HG03064 (cell line): ENCODE data around the gene PLEKHA6.

Experiments
- ATAC-seq: cut with Tn5 transposase; IDR thresholded peaks from one replicate; pipeline ENCODE4 v1.9.1; 2021; ENCODE audit warnings: low read depth; ENCODE audit not compliant: unreplicated experiment

The PLEKHA6 gene

DNA sequence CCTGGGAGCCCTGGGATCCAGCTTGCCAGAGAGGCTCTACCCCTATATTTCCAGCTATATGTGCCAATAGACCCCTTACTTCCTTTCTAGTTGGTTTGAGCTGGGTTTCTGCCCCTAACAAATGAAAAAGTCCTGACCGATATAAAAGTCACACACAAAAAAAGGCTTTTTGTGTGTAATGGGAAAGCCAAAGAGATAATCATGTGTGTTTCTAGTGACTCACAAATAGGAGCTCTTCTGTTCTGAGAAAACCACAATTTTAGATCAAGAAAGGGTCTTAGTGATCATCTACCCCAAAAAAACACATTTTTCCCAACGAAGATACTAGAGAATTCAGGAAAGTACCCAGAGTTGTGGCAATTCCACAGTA, 23.0 kb upstream of the PLEKHA6 start:
- no peak for ATAC-seq

- no peak for ATAC-seq
Observed at GRCh38 chr1:204380293-204380831, 20.6 kb upstream of the PLEKHA6 start.

DNA sequence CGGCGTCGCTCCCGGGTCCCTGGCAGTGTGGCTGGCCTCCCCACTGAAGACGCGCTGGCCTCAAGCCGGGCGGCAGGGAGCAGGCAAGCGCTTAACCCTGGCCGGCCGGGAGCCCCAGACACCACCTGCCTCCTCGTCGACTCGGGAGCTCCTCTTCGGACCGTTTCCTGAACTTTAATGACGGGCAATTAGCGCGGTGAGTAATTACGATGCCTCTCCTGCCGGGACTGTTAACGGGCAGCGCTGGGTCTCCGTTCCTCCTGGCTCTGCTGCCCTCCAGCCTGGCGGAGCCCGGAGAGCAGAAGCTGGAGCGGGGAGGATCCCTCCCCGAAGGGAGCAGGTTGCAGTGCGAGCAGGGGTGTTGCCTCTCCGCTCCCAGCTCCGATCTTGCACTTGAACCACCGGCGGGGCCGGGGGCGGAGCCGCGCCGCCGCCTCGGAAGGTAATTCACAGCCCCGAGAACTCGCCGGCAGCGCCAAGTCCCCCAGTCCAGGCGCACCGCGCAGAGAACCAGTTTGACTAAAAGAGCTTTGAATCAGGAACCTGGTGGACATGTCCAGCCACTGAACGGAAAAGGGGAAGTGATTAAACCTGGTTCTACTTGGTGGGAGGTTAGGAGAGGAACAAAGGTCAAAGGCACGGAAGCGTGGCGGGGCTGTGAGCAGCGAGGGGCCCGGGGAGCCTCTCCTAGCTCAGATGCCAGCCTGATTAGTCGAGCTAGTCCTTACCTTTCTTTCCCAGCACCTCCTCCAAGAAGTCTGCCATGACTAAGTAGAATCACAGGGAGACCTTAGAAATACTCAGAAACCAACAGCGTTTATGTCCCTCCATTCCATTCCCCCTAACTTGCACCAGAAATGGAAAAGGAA, 18.3 kb upstream of the PLEKHA6 start:
- no peak for ATAC-seq

DNA sequence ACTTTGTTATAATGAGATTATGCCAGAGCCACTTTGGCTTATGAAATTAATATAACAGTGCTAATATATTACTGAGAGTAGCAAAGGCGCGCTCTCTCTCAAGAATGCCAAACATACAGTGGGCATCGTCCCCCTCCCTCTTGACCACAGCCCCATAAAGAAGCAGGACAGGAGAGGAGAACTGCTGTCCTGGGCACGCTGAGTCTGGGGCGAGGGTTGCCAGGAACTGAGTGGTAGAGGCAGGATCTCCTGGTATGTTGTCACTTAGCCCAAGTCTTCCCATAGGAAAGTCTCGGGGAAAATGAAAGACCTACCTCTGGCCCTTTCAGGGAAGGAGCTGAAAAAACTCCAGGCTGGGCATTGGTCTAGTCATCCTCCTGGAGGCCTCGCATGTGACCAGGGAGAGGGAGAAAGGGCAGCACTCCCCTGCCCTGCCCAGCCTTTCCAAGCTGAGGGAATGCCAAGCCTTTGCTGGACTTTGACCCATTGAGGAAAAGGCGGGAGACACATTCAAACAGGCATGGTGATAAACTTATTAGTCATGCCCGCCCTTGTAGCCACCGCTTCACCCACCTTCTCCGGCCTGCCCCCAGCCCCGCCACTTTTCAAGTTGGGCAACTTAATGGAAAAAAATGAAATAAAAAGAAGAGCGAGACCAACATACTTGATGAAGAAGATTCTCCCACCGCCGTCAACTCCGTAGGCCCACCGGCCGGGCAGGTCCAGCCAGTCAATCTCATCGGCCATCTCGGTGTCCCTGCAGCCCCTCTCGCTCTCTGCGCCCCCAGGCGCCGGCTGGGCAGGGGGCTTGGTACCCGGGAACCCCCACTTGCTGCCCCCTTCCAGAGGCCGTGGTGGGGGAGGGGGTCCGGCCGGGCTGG, 17.4 kb upstream of the PLEKHA6 start:
- ATAC-seq = no peak

DNA sequence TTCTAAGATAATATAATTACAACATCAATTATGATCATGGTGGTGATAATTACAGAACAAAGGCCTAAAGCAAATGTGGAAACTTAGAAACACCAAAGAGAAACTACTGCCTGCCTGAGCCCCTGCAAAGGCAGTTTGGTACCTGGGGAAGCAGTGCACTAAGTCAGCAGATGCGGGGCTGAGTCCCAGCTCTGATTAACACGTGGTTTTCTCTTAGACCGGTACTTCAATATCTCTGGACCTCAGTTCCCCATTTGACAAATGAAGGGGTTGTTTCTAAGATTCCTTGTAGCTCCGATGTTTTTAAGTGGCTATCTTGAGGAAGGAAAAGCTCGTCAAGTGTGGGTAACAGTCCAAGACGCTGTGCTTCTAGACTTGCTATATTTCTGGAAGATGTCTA, 16.7 kb upstream of the PLEKHA6 start:
- no peak for ATAC-seq

- no peak for ATAC-seq
Observed at GRCh38 chr1:204373911-204374310, 14.2 kb upstream of the PLEKHA6 start.

DNA sequence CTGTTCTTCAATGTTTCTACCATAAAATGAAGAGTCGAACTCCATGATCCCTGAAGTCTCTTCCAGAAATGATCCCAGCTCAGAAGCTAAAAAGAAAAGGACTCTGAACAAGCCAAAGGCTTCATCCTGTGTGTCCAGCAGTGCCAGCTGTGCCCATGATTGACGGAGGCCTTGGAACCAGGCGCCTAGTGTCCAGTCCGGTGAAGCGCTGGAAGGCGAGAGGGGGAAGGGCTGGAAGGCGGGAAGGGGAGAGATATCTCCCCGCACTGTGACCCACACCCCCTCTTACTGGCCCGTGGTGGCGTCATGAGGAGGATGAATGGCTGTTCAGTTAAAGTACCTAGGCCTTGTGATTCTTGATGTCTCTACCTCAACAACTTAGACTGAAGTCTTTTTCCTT, 10.4 kb upstream of the PLEKHA6 start:
- ATAC-seq = no peak

GRCh38 chr1:204368996-204369726, 9.4 kb upstream of the PLEKHA6 start:
- no peak for ATAC-seq

DNA sequence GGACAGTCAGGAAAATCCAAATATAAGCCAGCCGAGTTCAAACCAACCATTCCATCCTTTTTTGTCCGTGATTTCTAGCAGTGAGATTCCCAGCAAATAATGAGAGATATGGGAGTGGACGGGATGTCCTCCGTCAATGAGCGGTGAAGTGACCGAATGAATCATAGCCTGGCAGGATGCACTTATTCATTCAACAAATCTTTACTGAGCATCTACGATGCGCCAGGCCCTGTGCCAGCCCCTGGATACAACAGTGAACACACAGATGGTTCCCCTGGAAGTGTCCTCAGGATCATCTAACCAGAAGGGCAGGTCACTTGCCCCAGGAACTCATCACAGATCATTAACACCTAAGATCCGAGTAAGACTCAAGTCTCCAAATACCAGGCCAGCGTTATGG, 8.2 kb upstream of the PLEKHA6 start:
- ATAC-seq = no peak

GRCh38 chr1:204367193-204367858, 7.6 kb upstream of the PLEKHA6 start:
- no peak for ATAC-seq

- no peak for ATAC-seq
Observed at GRCh38 chr1:204366759-204367158, 7.0 kb upstream of the PLEKHA6 start.

GRCh38 chr1:204363335-204364114, 3.8 kb upstream of the PLEKHA6 start:
- ATAC-seq = no peak

DNA sequence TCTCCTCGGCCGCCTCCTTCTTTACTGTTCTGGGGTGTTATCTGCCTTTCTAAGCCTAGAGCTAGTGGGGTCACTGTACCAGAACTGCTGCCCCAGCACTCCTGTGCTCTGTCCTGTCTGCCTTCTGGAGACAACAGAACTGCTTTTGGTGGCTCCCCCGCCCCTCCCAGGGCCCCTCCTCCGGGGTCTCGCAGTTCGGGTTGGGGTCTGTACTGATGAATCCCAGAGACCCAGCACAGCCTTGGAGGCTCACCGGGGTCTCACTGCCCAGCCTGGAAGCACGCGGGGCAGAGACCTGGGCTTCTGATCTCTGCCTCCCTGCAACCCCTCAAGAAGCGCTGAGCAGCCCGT, 3.2 kb upstream of the PLEKHA6 start:
- no peak for ATAC-seq

DNA sequence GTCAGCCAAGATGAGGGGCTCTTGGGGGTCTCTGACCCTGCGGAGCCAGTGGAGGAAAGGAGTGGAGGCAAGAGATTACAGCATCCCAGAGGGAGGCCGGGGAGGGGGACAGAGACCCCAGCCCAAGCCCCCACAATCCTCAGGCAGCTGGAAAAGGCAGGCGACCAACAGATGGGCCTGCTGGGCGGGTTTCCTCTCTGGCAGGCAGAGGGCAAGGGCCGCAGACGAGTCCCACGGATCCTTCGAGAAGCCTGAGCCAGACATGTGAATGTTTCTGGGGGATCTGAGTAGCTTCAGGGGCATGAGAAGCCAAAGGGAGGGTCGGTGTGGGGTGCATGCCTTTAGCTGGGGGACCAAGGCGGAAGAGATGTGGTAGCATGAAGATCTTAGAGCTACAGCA, 2.1 kb upstream of the PLEKHA6 start:
- ATAC-seq = no peak

DNA sequence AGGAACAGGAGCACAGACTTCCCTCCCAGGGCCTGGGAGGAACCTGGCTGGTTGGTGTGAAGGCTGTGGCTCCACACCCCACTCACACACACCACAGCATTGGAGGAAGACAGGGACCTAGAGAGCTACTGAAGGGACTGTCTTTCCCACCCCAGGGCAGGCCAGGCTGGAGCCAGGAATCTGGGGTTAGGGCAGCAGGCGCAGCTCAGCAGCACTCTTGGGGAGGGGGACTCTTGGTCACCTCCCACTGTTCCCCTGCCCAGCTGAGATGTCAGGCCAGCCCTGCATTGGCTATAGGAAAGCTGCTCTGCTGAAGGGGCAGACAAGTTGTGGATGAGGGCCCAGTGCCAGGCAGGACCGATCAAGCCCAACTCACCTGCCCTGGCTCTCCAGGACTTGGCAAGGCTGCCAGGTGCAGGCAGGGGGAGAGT, 1.6 kb upstream of the PLEKHA6 start:
- no peak for ATAC-seq

DNA sequence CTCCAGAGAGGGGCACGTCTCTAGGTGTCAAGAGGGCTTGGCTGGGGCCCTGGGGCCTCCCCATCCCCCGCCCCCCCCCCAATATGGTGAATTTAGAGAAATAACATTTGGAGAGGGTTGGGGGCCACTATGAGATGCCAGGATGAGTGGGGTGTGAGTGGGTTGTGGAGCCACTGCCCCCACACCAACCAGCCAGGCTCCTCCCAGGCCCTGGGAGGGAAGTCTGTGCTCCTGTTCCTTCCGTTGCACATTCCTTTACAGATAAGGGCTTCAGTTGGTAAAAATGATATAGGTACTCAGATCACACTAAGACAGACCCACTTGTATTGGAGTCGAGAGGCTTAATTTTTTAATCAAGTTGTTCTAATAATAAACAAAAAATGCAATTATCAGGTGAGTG, 585 bp upstream of the PLEKHA6 start:
- ATAC-seq = no peak

DNA sequence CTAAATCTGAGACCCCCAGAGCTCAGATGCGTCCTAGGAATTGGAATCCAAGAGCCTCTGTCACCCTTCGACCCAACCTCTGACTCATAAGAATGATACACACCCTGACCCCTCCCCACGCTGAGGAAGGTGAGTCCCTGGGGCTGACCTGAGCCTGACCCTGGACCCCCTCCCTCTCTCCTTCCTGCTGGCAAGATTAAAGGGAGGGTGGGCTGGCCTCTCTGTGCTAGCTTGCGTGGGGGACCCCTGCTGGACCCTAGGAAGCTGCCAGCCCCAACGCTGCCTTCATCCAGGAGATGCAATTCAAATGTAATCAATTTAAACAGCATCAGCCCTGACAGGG, 627 bp downstream of the PLEKHA6 start:
- no peak for ATAC-seq

DNA sequence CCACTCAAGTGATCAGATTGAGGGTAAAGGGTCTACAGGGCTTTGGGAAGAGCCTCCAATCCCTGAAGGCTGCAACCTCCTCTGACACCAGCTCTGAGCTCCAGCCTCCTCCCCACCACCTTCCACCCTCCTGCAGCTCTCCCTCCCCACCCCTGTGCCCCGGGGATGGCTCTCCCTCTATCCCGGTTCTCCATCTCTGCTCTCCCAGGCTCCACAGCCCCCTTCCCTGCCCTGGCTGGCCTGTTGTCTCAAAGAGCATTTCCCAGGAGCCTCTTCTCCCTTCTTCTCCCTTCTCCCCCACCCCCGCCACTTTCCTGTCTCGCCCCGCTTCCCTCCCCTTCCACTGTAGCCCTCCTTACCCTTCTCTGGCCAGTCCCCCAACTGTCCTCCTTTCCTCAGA, 1.1 kb downstream of the PLEKHA6 start:
- no peak for ATAC-seq

DNA sequence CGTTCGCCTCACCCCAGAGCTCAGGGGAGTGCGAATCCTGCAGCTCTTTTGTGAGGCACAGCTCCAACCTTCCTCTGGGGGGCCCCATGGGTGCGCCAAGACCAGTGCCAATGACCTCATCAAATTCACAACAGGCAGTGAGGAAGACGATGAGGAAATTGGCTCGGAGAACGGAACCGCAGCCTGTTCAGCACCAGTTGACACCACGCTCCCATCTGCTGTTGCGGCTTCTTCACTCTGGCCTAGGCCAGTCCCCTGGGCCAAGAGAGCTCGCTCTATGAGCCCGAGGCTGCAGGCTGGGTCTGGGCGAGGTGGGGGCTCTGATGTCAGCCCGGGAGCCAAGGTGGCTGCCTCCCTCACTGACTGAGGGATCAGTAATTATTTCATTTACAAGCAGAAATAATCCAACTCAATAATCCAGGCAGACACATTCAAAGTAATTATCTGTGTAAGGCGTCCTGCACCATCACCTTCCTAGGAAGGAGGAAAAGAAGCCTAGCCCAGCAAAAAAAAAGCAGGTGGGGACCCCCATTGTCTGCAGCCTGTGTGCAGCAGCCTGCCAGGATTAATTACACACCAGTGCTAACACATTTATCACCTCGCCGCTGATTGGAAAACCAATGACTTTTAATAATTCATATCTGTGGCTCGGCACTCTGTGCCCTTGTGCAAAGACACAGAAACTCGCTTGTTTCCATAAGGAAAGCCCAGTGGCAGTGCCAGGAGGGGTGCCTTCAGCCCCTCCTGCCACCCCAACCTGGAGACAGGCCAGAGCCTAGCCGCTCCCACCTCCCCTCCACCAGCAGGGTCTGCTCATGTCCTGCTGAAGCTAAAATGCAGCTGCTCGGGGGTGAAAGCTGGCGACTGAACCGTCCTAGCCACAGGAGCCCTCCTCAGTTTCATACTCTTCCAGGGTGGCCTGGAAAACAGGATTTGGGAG, 1.9 kb downstream of the PLEKHA6 start:
- ATAC-seq = no peak
